Rectal smooth muscle tissue (tissue), 1 donor: ENCODE results near the gene BACE2.
"Not testable (repeated sequence)": the region's sequence is repeated elsewhere in the genome, so short reads cannot be mapped to it uniquely, and the experiment has no call there.

Source experiments
- H3K27ac ChIP-seq: one replicate; pipeline ENCODE4 v1.7.0; 2013; ENCODE audit warnings: low read depth, low read length, inconsistent platforms
- H3K27me3 ChIP-seq: one replicate; pipeline ENCODE4 v1.7.0; 2013; ENCODE audit warnings: low read length; ENCODE audit not compliant: control insufficient read depth, insufficient read depth
- H3K36me3 ChIP-seq: one replicate; pipeline ENCODE4 v1.7.0; 2013; ENCODE audit warnings: low read length; ENCODE audit not compliant: control insufficient read depth, insufficient read depth
- H3K4me1 ChIP-seq: one replicate; pipeline ENCODE4 v1.7.0; 2013; ENCODE audit warnings: low read length; ENCODE audit not compliant: control insufficient read depth, insufficient read depth
- H3K4me3 ChIP-seq: one replicate; pipeline ENCODE4 v1.7.0; 2013; ENCODE audit warnings: low read length
- H3K9ac ChIP-seq: one replicate; pipeline ENCODE4 v1.7.0; 2013; ENCODE audit warnings: low read length

BACE2 gene

GRCh38 chr21:41289431-41289830 lies 121.5 kb downstream of the BACE2 start:
- Histone ChIP-seq H3K27me3 (peaks cover 5% of the 10 kb centered on the region), H3K36me3 (no peaks in the 10 kb centered on the region), H3K4me3 (no peak overlapping the region), H3K27ac (no peak overlapping the region), H3K9ac (no peak overlapping the region), H3K4me1 (no peaks in the 10 kb centered on the region)

- Histone ChIP-seq H3K27ac (no peak overlapping the region), H3K4me3 (no peak overlapping the region), H3K27me3 (peaks cover 5% of the 10 kb centered on the region), H3K9ac (no peak overlapping the region), H3K36me3 (no peaks in the 10 kb centered on the region), H3K4me1 (no peaks in the 10 kb centered on the region)
Observed at GRCh38 chr21:41290106-41290799, 122.3 kb downstream of the BACE2 start.

- H3K36me3 ChIP-seq, result no peaks in the 10 kb centered on the region
- no peak overlapping the region for H3K27ac ChIP-seq
- no peak overlapping the region for H3K4me3 ChIP-seq
- no peaks in the 10 kb centered on the region for H3K4me1 ChIP-seq
- H3K27me3 ChIP-seq, result peaks cover 7% of the 10 kb centered on the region
- H3K9ac ChIP-seq, result no peak overlapping the region
Observed at GRCh38 chr21:41294548-41295231, 126.7 kb downstream of the BACE2 start.

- no peak overlapping the region for H3K27ac ChIP-seq
- no peaks in the 10 kb centered on the region for H3K36me3 ChIP-seq
- H3K27me3 ChIP-seq, result peaks cover 7% of the 10 kb centered on the region
- H3K4me3 ChIP-seq, result no peak overlapping the region
- H3K4me1 ChIP-seq, result no peaks in the 10 kb centered on the region
- no peak overlapping the region for H3K9ac ChIP-seq
Observed at GRCh38 chr21:41295721-41296254, 127.8 kb downstream of the BACE2 start.

- Histone ChIP-seq H3K4me1 (no peaks in the 10 kb centered on the region), H3K4me3 (no peak overlapping the region), H3K27ac (no peak overlapping the region), H3K9ac (no peak overlapping the region), H3K36me3 (no peaks in the 10 kb centered on the region), H3K27me3 (no peaks in the 10 kb centered on the region)
Observed at GRCh38 chr21:41302976-41303375, 135.0 kb downstream of the BACE2 start.

GRCh38 chr21:41304068-41304720 lies 136.2 kb downstream of the BACE2 start:
- H3K27ac ChIP-seq, result no peak overlapping the region
- no peaks in the 10 kb centered on the region for H3K27me3 ChIP-seq
- no peak overlapping the region for H3K4me3 ChIP-seq
- no peaks in the 10 kb centered on the region for H3K4me1 ChIP-seq
- H3K36me3 ChIP-seq, result no peaks in the 10 kb centered on the region
- H3K9ac ChIP-seq, result no peak overlapping the region

- Histone ChIP-seq H3K4me1 (no peaks in the 10 kb centered on the region), H3K9ac (no peak overlapping the region), H3K27ac (no peak overlapping the region), H3K27me3 (no peaks in the 10 kb centered on the region), H3K36me3 (no peaks in the 10 kb centered on the region), H3K4me3 (no peak overlapping the region)
Observed at GRCh38 chr21:41307219-41307618, 139.3 kb downstream of the BACE2 start.

- H3K4me3 ChIP-seq, H3K9ac ChIP-seq: not testable (repeated sequence)
- peaks cover 11% of the 10 kb centered on the region for H3K27me3 ChIP-seq
Observed at GRCh38 chr21:41313285-41314164, 145.6 kb downstream of the BACE2 start.

GRCh38 chr21:41315726-41316125 lies 147.8 kb downstream of the BACE2 start:
- Histone ChIP-seq H3K9ac (no peak overlapping the region), H3K4me3 (no peak overlapping the region), H3K27me3 (peaks cover 11% of the 10 kb centered on the region), H3K4me1 (no peaks in the 10 kb centered on the region), H3K27ac (no peak overlapping the region), H3K36me3 (no peaks in the 10 kb centered on the region)

More at GRCh38 chr21:41313285-41314164, 145.6 kb downstream of the BACE2 start:
- not testable (repeated sequence) for H3K27ac ChIP-seq, H3K36me3 ChIP-seq, H3K4me1 ChIP-seq

GRCh38 chr21:41316200-41317062 lies 148.5 kb downstream of the BACE2 start, which contains the start of gene FAM3B:
TSS of gene FAM3B (plus strand) at chr21:41316801. CDS start at chr21:41316880, 79 bp downstream.
- no peaks in the 10 kb centered on the region for H3K36me3 ChIP-seq
- H3K9ac ChIP-seq, result no peak within 1 kb of the TSS
- H3K27me3 ChIP-seq, result peaks cover 11% of the 10 kb centered on the region
- H3K4me3 ChIP-seq, result peak within 1 kb of the TSS; percentile 28
- H3K27ac ChIP-seq, result no peak within 1 kb of the TSS
- no peaks in the 10 kb centered on the region for H3K4me1 ChIP-seq

GRCh38 chr21:41317063-41317392 lies 149.1 kb downstream of the BACE2 start:
- no peak overlapping the region for H3K27ac ChIP-seq
- no peaks in the 10 kb centered on the region for H3K4me1 ChIP-seq
- no peak overlapping the region for H3K9ac ChIP-seq
- no peaks in the 10 kb centered on the region for H3K36me3 ChIP-seq
- H3K27me3 ChIP-seq, result peaks cover 11% of the 10 kb centered on the region
- H3K4me3 ChIP-seq, result peak overlapping the region; percentile 22
